ENCODE data around the gene RYR2.

- no peak for TF ChIP-seq CTCF (IDR thresholded peaks at IDR 0.05)
- TF ChIP-seq POLR2A (IDR thresholded peaks at IDR 0.05) = no peak
Measured at GRCh38 chr1:237045278-237046016, 3.5 kb downstream of the RYR2 start.
